Measurements from ENCODE around the gene PLEKHH1. TPM values are rescaled to one million over a fixed set of nuclear protein-coding genes. Genes with fewer than 3 reads are reported as not detected.

Gene PLEKHH1
- total and polyA plus RNA-seq, 2 donors (not counting 1 experiment from before 2014, with no cell fraction given): 0.10 to 0.33 TPM

DNA sequence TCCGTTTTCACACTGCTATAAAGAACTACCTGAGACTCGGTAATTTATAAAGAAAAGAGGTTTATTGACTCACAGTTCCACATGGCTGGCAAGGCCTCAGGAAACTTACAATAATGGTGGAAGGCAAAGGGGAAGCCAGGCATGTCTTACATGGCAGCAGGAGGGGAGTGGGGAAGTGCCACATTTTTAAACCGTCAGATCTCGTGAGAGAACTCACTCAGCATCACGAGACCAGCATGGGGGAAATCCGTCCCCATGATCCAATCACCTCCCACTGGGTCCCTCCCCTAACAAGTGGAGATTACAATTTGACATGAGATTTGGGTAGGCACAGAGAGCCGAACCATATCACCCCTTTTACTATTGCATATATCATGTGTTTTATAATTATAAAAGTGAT lies 69.0 kb downstream of the PLEKHH1 start:
- Histone ChIP-seq H4K20me1 (ENCODE audit: control insufficient read depth, extremely low read depth, insufficient read depth, low read length) (no peaks in the 10 kb centered on the region), H3K79me2 (ENCODE audit: control insufficient read depth, insufficient read depth, low read length) (no peaks in the 10 kb centered on the region), H3K9ac (ENCODE audit: insufficient read depth, low read length) (no peak overlapping the region), H2AFZ (ENCODE audit: low read length) (no peak overlapping the region), H3K9me3 (ENCODE audit: control insufficient read depth, insufficient read depth, low read depth, low read length) (no peaks in the 10 kb centered on the region), H3K27ac (ENCODE audit: insufficient read depth, low read length) (no peak overlapping the region), H3K4me3 (replicated peaks in 1 of 4; ENCODE audit: control extremely low read depth in 1 of 4, insufficient read depth in 1 of 4, low read depth in 3 of 4, low read length in 4 of 4) (no peak overlapping the region), H3K27me3 (ENCODE audit: control insufficient read depth, insufficient read depth, low read length) (no peaks in the 10 kb centered on the region), H3K36me3 (ENCODE audit: control insufficient read depth, insufficient read depth, low read length) (no peaks in the 10 kb centered on the region), H3K4me2 (ENCODE audit: extremely low read depth, insufficient read depth, low read length) (no peak overlapping the region), H3K4me1 (ENCODE audit: control insufficient read depth, extremely low read depth, insufficient read depth, low read length) (no peaks in the 10 kb centered on the region)
- no peak for TF ChIP-seq EZH2 (IDR thresholded peaks at IDR 0.05; ENCODE audit: low read length, missing control alignments)
- DNase-seq (ENCODE audit: low read depth in 2 of 2): no peak

DNA sequence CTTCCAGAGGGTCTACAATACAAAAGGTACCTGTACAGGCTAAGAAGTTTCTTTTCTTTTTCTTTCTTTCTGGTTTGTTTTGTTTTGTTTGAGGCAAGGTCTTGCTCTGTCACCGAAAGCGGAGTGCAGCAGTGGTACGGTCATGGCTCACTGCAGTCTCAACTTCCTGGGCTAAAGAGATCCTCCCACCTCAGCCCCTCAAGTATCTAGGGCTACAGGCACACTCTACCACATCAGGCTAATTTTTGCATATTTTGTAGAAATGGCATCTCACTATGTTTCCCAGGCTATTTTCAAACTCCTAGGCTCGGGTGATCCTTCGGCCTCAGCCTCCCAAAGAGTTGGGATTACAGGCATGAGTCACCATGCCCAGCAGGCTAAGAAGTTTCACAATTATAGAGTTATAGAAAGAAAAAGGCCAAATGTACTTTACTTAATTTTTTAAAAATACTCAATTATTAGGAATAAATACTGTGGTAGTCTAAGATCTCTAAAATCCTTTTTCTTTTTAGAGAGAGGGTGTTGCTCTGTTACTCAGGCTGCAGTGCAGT lies 70.0 kb downstream of the PLEKHH1 start:
- no peaks in the 10 kb centered on the region for H3K79me2 ChIP-seq (ENCODE audit: control insufficient read depth, insufficient read depth, low read length)
- DNase-seq (ENCODE audit: low read depth in 2 of 2): no peak
- TF ChIP-seq, protein P1, sequence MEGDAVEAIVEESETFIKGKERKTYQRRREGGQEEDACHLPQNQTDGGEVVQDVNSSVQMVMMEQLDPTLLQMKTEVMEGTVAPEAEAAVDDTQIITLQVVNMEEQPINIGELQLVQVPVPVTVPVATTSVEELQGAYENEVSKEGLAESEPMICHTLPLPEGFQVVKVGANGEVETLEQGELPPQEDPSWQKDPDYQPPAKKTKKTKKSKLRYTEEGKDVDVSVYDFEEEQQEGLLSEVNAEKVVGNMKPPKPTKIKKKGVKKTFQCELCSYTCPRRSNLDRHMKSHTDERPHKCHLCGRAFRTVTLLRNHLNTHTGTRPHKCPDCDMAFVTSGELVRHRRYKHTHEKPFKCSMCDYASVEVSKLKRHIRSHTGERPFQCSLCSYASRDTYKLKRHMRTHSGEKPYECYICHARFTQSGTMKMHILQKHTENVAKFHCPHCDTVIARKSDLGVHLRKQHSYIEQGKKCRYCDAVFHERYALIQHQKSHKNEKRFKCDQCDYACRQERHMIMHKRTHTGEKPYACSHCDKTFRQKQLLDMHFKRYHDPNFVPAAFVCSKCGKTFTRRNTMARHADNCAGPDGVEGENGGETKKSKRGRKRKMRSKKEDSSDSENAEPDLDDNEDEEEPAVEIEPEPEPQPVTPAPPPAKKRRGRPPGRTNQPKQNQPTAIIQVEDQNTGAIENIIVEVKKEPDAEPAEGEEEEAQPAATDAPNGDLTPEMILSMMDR (conservative IDR thresholded peaks at IDR 0.05 in 1 of 2, IDR thresholded peaks at IDR 0.05 in 1 of 2; ENCODE audit: low read depth in 1 of 2, low read length in 2 of 2): no peak
- no peak for TF ChIP-seq EZH2 (IDR thresholded peaks at IDR 0.05; ENCODE audit: low read length, missing control alignments)
- no peaks in the 10 kb centered on the region for H3K9me3 ChIP-seq (ENCODE audit: control insufficient read depth, insufficient read depth, low read depth, low read length)
- no peak overlapping the region for H2AFZ ChIP-seq (ENCODE audit: low read length)
- H3K9ac ChIP-seq (ENCODE audit: insufficient read depth, low read length): no peak overlapping the region
- H3K4me2 ChIP-seq (ENCODE audit: extremely low read depth, insufficient read depth, low read length): no peak overlapping the region
- H3K4me1 ChIP-seq (ENCODE audit: control insufficient read depth, extremely low read depth, insufficient read depth, low read length): no peaks in the 10 kb centered on the region
- peaks cover 3% of the 10 kb centered on the region for H3K27me3 ChIP-seq (ENCODE audit: control insufficient read depth, insufficient read depth, low read length)
- no peaks in the 10 kb centered on the region for H4K20me1 ChIP-seq (ENCODE audit: control insufficient read depth, extremely low read depth, insufficient read depth, low read length)
- no peak overlapping the region for H3K4me3 ChIP-seq (replicated peaks in 1 of 4; ENCODE audit: control extremely low read depth in 1 of 4, insufficient read depth in 1 of 4, low read depth in 3 of 4, low read length in 4 of 4)
- no peak overlapping the region for H3K27ac ChIP-seq (ENCODE audit: insufficient read depth, low read length)
- no peaks in the 10 kb centered on the region for H3K36me3 ChIP-seq (ENCODE audit: control insufficient read depth, insufficient read depth, low read length)

- H3K4me1 ChIP-seq (ENCODE audit: control insufficient read depth, extremely low read depth, insufficient read depth, low read length): no peaks in the 10 kb centered on the region
- H3K27ac ChIP-seq (ENCODE audit: insufficient read depth, low read length): no peak overlapping the region
- no peak overlapping the region for H3K4me3 ChIP-seq (replicated peaks in 1 of 4; ENCODE audit: control extremely low read depth in 1 of 4, insufficient read depth in 1 of 4, low read depth in 3 of 4, low read length in 4 of 4)
- no peaks in the 10 kb centered on the region for H3K79me2 ChIP-seq (ENCODE audit: control insufficient read depth, insufficient read depth, low read length)
- H4K20me1 ChIP-seq (ENCODE audit: control insufficient read depth, extremely low read depth, insufficient read depth, low read length): no peaks in the 10 kb centered on the region
- H3K9me3 ChIP-seq (ENCODE audit: control insufficient read depth, insufficient read depth, low read depth, low read length): no peaks in the 10 kb centered on the region
- no peaks in the 10 kb centered on the region for H3K36me3 ChIP-seq (ENCODE audit: control insufficient read depth, insufficient read depth, low read length)
- no peak for DNase-seq (ENCODE audit: low read depth in 2 of 2)
- no peak overlapping the region for H2AFZ ChIP-seq (ENCODE audit: low read length)
- peaks cover 5% of the 10 kb centered on the region for H3K27me3 ChIP-seq (ENCODE audit: control insufficient read depth, insufficient read depth, low read length)
- no peak for TF ChIP-seq EZH2 (IDR thresholded peaks at IDR 0.05; ENCODE audit: low read length, missing control alignments)
- TF ChIP-seq, protein P1 (conservative IDR thresholded peaks at IDR 0.05 in 1 of 2, IDR thresholded peaks at IDR 0.05 in 1 of 2; ENCODE audit: low read depth in 1 of 2, low read length in 2 of 2): no peak
- no peak overlapping the region for H3K9ac ChIP-seq (ENCODE audit: insufficient read depth, low read length)
- no peak overlapping the region for H3K4me2 ChIP-seq (ENCODE audit: extremely low read depth, insufficient read depth, low read length)
These were observed 74.6 kb downstream of the PLEKHH1 start for GRCh38 chr14:67607646-67608045.
